NK-92 treated with Interleukin-12 subunit alpha and Interleukin-12 subunit beta, amount 100 ng/mL, for 24 hours (cell line): ENCODE measurements around the gene RBMS3.
"Not testable (repeated sequence)": the region's sequence is repeated elsewhere in the genome, so short reads cannot be mapped to it uniquely, and the experiment has no call there.

ENCODE experiments used
- DNase-seq: peaks from one replicate; lab custom pipeline; 2025; lab: John Stamatoyannopoulos, UW

Gene RBMS3

GRCh38 chr3:29339016-29339833 is 58.4 kb downstream of the RBMS3 start:
- no peak for DNase-seq

GRCh38 chr3:29344154-29344553 is 63.3 kb downstream of the RBMS3 start:
- DNase-seq, result no peak

GRCh38 chr3:29344935-29345334 is 64.1 kb downstream of the RBMS3 start:
- no peak for DNase-seq

- no peak for DNase-seq
Observed at GRCh38 chr3:29345516-29346300, 64.8 kb downstream of the RBMS3 start.

- no peak for DNase-seq
Observed at GRCh38 chr3:29346828-29347227, 66.0 kb downstream of the RBMS3 start.

- DNase-seq, result no peak
Observed at GRCh38 chr3:29347412-29347811, 66.5 kb downstream of the RBMS3 start.

GRCh38 chr3:29348316-29348715 is 67.4 kb downstream of the RBMS3 start:
- DNase-seq, result no peak

- DNase-seq, result no peak
Observed at GRCh38 chr3:29349049-29349448, 68.2 kb downstream of the RBMS3 start.

- no peak for DNase-seq
Observed at GRCh38 chr3:29353807-29354206, 72.9 kb downstream of the RBMS3 start.

- DNase-seq, result no peak
Observed at GRCh38 chr3:29354894-29355293, 74.0 kb downstream of the RBMS3 start.

GRCh38 chr3:29356062-29356461 is 75.2 kb downstream of the RBMS3 start:
- no peak for DNase-seq

GRCh38 chr3:29360289-29360688 is 79.4 kb downstream of the RBMS3 start:
- DNase-seq, result not testable (repeated sequence)

GRCh38 chr3:29363110-29363509 is 82.2 kb downstream of the RBMS3 start:
- DNase-seq, result no peak

GRCh38 chr3:29370021-29370420 is 89.2 kb downstream of the RBMS3 start:
- DNase-seq, result no peak

GRCh38 chr3:29370476-29371420 is 89.9 kb downstream of the RBMS3 start:
- no peak for DNase-seq

- no peak for DNase-seq
Observed at GRCh38 chr3:29373131-29373680, 92.3 kb downstream of the RBMS3 start.

- DNase-seq, result no peak
Observed at GRCh38 chr3:29374226-29374625, 93.4 kb downstream of the RBMS3 start.

- no peak for DNase-seq
Observed at GRCh38 chr3:29379097-29379496, 98.2 kb downstream of the RBMS3 start.

GRCh38 chr3:29381595-29381994 is 100.7 kb downstream of the RBMS3 start:
- DNase-seq, result no peak

GRCh38 chr3:29382409-29382808 is 101.5 kb downstream of the RBMS3 start:
- DNase-seq, result no peak

GRCh38 chr3:29382845-29383244 is 102.0 kb downstream of the RBMS3 start:
- no peak for DNase-seq

GRCh38 chr3:29384640-29385039 is 103.8 kb downstream of the RBMS3 start:
- DNase-seq, result no peak
